Peyer's patch (tissue), 4 donors: ENCODE measurements around the gene ALDH3A2.

Experiments
- POLR2A ChIP-seq, 2 donors: fragments of 450-650 bp; IDR thresholded peaks; one replicate each; pipeline ENCODE4 v1.5.1; 2017; ENCODE audit warnings: antibody characterized with exemption in 2 of 2, mild to moderate bottlenecking in 2 of 2, moderate library complexity in 2 of 2
- TF ChIP-seq, protein P1 (sequence below), 6 experiments: fragments of 450-650 bp in 4 of 6; fragments of 200-600 bp in 2 of 6; sonication (generic) in 1 of 6; IDR thresholded peaks; one replicate each; pipeline ENCODE4 v1.5.1; 2017 to 2019; ENCODE audit warnings: antibody characterized with exemption in 6 of 6, mild to moderate bottlenecking in 3 of 6, moderate library complexity in 1 of 6

DNA sequence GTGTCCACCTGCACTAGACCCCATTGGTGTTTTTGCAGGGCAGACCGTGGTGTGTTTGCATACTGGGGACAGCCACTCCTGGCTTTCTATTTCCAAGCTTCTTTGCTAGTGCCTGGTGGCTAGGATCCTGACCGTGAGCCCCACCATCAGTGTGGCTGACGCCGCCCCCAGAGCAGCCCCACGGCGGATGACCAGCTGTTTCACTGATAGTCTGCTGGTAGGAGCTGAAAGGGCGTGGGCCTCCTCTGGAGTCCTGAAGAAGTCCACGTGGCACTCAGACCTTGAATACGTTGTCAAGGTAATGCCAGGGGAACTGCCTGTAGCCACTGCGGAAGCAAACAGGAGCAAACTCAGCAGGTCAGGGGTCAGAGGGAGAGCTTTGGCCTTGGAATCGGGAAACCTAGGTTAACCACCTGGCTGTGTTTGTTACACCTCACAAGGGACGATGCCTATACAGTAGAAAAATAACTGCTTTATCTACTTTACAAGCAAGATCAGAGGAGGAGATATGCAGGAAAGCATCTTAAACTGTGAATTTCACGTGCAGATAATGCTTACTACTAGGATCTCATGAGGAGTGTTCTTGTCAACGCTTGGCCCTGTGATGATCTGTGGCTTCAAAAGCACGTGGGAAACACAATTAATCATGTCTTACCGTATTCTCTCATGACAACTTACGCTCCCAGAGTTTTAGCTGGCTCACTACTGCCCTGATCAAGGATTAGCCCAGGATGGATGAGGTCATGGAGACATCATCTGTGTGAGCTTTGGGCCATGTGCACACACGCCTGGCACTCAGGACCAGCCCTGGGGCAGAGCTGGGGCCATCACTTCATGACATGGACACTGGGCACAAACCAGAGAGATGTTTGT is 30.3 kb downstream of the ALDH3A2 start:
- TF ChIP-seq, protein P1, sequence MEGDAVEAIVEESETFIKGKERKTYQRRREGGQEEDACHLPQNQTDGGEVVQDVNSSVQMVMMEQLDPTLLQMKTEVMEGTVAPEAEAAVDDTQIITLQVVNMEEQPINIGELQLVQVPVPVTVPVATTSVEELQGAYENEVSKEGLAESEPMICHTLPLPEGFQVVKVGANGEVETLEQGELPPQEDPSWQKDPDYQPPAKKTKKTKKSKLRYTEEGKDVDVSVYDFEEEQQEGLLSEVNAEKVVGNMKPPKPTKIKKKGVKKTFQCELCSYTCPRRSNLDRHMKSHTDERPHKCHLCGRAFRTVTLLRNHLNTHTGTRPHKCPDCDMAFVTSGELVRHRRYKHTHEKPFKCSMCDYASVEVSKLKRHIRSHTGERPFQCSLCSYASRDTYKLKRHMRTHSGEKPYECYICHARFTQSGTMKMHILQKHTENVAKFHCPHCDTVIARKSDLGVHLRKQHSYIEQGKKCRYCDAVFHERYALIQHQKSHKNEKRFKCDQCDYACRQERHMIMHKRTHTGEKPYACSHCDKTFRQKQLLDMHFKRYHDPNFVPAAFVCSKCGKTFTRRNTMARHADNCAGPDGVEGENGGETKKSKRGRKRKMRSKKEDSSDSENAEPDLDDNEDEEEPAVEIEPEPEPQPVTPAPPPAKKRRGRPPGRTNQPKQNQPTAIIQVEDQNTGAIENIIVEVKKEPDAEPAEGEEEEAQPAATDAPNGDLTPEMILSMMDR (IDR thresholded peaks at IDR 0.05) = no peak
- no peak for TF ChIP-seq POLR2A (IDR thresholded peaks at IDR 0.05)
